Measurements from ENCODE around the gene SRL. TPM values are rescaled to one million over a fixed set of nuclear protein-coding genes. Genes with fewer than 3 reads are reported as not detected.
A peak's percentile ranks its signal among the peaks of the same experiment; 100 is the strongest.

SRL gene
- total and polyA plus RNA-seq, 8 donors, result 0.12 to 0.42 (median 0.23) TPM

- no peaks in the 10 kb centered on the region for H3K9me3 ChIP-seq
- FAIRE-seq (no peak), DNase-seq (peak in 5 of 6 donors; percentile 47 to 83 (median 72)), ATAC-seq (peak; percentile 15 to 37 (median 17))
- peak overlapping the region; percentile 82 to 91 (median 90) for H3K27ac ChIP-seq
- peak overlapping the region; percentile 40 to 91 (median 64) for H3K4me3 ChIP-seq
- intact Hi-C loops (cut with DNase I), result no loop called here
- WGBS, 2 donors, result 0 to 3% methylated on average over 25 of the region's 25 CpGs
- H3K27me3 ChIP-seq, result no peaks in the 10 kb centered on the region
- H3K4me1 ChIP-seq, result peaks cover 6 to 15% (median 7%) of the 10 kb centered on the region in 3 donors
- no peaks in the 10 kb centered on the region for H3K36me3 ChIP-seq
- no peak for TF ChIP-seq CTCF (IDR thresholded peaks at IDR 0.05)
Observed at GRCh38 chr16:4273858-4274311, 32.0 kb upstream of the SRL start.

GRCh38 chr16:4272114-4272956 is 30.5 kb upstream of the SRL start:
- intact Hi-C loops (cut with DNase I), result no loop called here
- 0 to 1% methylated on average over 60 to 79 of the region's 79 CpGs for WGBS, 2 donors
- H3K36me3 ChIP-seq, result no peaks in the 10 kb centered on the region
- peak overlapping the region; percentile 45 to 91 (median 86) for H3K27ac ChIP-seq
- peaks cover 6 to 15% (median 7%) of the 10 kb centered on the region in 3 donors for H3K4me1 ChIP-seq
- peak; percentile 0 to 33 (median 6) for ATAC-seq
- peak overlapping the region; percentile 60 to 91 (median 70) for H3K4me3 ChIP-seq
- TF ChIP-seq CTCF (IDR thresholded peaks at IDR 0.05), result no peak
- FAIRE-seq, result no peak
- peak in 3 of 6 donors; percentile 57 to 71 (median 66) for DNase-seq
- no peaks in the 10 kb centered on the region for H3K27me3 ChIP-seq
- no peaks in the 10 kb centered on the region for H3K9me3 ChIP-seq

- Histone ChIP-seq H3K9me3 (no peaks in the 10 kb centered on the region), H3K36me3 (no peaks in the 10 kb centered on the region), H3K4me3 (peak overlapping the region; percentile 60 to 91 (median 70)), H3K27ac (peak overlapping the region; percentile 81 to 91 (median 86)), H3K27me3 (no peaks in the 10 kb centered on the region), H3K4me1 (peaks cover 6 to 15% (median 7%) of the 10 kb centered on the region in 3 donors)
- ATAC-seq, result peak; percentile 79 to 91 (median 84)
- no peak for FAIRE-seq
- WGBS, 2 donors, result 0% methylated on average over 65 to 72 of the region's 72 CpGs
- TF ChIP-seq CTCF (IDR thresholded peaks at IDR 0.05), result no peak
- DNase-seq, result peak; percentile 91 to 98 (median 93)
- intact Hi-C loops (cut with DNase I), result no loop called here
Observed at GRCh38 chr16:4271176-4272113, 29.6 kb upstream of the SRL start.

GRCh38 chr16:4270595-4270994 is 28.7 kb upstream of the SRL start:
- H3K4me1 ChIP-seq, result peaks cover 6 to 18% (median 12%) of the 10 kb centered on the region in 3 donors
- peak overlapping the region; percentile 60 to 91 (median 70) for H3K4me3 ChIP-seq
- intact Hi-C loops (cut with DNase I), result no loop called here
- no peaks in the 10 kb centered on the region for H3K27me3 ChIP-seq
- no peak for TF ChIP-seq CTCF (IDR thresholded peaks at IDR 0.05)
- H3K9me3 ChIP-seq, result no peaks in the 10 kb centered on the region
- H3K36me3 ChIP-seq, result no peaks in the 10 kb centered on the region
- ATAC-seq, result no peak
- 80 to 84% methylated on average over 7 of the region's 7 CpGs for WGBS, 2 donors
- H3K27ac ChIP-seq, result peak overlapping the region; percentile 81 to 91 (median 86)
- DNase-seq, result peak in 1 of 6 donors; percentile 42
- no peak for FAIRE-seq
